LNCAP (cell line): ENCODE results near the gene PTPRT.

Source experiments
- TF ChIP-seq, protein P1 (sequence below): fragments of 450-650 bp; IDR thresholded peaks from 2 replicates; pipeline ENCODE4 v1.5.1; 2017; ENCODE audit warnings: mild to moderate bottlenecking

Gene PTPRT

DNA sequence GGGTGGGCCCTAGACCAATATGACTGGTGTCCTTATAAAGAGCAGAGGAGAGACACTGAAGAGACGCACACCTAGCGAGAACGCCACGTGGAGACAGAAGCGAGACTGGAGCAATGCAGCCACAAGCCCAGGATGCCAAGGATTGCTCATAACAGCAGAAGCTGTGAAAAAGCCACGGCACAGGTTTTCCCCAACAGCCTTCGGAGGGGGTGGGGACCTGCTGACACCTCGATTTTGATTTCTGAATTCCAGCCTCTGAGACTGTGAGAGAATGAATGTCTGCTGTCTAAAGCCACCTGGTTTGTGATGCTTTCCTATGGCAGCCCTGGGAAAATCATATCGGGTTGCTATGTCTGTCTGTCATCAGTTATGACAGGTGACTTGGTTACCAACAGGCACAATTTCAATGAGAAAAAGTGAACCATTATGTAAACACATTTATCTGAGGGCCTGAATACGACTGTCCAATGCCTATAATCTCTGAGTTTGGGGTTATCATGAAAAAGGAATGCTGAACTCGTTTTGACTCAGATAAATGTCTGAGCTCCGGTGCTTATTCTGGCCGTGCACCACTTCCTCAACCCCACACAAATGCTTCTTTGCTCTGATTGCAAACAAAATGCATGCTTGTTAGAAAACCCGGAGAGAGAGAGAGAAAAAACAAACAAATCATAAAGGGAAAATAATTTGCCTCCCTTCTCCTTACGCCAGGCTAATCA lies 769.7 kb downstream of the PTPRT start:
- TF ChIP-seq, protein P1, sequence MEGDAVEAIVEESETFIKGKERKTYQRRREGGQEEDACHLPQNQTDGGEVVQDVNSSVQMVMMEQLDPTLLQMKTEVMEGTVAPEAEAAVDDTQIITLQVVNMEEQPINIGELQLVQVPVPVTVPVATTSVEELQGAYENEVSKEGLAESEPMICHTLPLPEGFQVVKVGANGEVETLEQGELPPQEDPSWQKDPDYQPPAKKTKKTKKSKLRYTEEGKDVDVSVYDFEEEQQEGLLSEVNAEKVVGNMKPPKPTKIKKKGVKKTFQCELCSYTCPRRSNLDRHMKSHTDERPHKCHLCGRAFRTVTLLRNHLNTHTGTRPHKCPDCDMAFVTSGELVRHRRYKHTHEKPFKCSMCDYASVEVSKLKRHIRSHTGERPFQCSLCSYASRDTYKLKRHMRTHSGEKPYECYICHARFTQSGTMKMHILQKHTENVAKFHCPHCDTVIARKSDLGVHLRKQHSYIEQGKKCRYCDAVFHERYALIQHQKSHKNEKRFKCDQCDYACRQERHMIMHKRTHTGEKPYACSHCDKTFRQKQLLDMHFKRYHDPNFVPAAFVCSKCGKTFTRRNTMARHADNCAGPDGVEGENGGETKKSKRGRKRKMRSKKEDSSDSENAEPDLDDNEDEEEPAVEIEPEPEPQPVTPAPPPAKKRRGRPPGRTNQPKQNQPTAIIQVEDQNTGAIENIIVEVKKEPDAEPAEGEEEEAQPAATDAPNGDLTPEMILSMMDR = no peak

DNA sequence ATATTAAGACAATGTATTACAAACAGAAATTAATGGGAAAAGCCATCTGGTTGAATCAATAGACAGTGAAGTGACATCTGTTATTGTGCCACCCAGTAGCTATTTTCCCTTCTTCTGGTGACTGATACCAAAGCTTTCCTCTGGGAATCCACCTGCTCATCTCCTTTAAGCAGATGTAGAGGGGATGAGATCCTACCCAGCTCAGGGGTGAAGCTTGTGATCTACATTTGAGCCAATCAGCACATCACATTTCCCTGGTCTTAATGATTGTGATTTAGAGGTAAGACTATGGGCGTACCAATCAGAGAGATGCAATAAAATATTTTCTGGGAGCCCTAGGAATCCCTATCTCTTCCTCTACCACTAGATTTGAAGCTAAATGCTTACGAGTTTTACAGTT lies 782.9 kb downstream of the PTPRT start:
- TF ChIP-seq, protein P1 = no peak

DNA sequence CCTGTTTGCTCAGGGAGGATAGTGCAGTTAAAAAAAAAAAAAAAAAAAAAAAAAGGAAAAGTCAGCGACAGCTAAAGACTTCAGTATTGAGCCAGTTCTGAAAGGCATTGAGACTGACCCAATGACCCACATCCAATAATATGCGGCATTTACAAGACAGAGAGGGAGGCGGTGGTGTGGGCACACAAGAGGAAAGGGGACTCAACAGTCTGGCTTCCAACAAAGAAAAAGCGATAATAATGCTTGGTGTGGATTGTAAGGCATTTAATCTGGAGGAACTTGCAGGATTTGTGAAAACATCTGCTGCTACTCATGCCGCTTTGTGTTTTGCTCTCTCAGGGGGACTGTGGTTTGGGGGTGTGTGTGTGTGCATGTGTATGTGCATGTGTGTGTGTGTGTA lies 787.3 kb downstream of the PTPRT start:
- TF ChIP-seq, protein P1 = no peak

DNA sequence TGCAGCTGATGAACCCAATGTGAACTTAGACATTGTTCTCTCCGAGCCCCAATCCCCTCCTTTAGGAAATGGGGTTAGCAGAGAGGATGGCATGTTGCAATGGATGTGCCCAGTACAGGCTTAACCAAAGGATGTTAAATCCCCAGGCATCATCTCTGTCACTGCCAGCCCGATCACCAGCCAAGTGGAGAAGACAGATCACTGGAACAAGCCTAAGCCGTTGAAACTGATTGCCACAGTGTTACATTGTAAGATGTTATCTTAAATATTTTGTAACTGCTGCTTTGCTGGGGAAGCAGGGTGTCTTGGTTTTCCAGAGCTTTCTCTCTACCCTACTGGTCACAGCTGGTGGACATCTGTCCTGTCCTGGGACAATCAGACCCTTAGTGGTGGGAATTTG lies 788.1 kb downstream of the PTPRT start:
- TF ChIP-seq, protein P1 = no peak

DNA sequence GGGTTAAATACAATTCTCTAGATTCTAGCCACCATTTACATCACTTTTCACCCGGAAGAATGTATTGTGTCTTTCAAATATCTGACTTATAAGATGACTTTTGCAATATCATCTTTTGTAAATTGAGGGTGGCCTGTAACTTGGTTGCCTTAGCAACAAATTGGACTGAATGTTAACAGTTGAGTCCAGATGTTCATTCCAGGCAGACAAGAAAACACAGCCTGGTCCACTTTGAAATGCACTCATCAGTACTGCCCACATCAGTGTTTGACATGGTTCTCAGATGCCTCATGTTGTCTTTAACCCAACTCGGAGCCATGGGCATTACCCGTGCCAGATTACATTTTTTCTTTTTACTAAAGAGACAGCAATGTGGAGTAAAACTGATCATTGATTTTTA lies 789.9 kb downstream of the PTPRT start:
- TF ChIP-seq, protein P1 = no peak

DNA sequence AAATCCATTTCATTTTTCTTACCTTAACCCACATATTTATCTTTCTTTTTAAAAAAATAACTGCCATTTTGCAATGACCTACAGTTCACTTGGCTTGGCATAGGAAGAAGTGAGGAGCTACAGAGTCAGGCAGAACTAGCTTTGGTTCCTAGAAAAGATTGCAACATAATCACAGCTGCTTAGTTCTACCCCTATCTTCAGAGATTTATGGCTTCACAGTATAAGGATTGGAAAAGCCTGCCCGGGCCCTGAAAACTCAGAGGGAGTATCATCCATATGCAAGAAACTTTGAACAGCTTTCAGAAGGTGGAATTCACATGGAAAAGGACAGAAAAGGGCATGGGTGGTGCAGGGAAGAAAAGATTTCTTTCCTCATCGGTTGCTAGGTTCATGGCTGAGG lies 797.3 kb downstream of the PTPRT start:
- TF ChIP-seq, protein P1 = no peak

DNA sequence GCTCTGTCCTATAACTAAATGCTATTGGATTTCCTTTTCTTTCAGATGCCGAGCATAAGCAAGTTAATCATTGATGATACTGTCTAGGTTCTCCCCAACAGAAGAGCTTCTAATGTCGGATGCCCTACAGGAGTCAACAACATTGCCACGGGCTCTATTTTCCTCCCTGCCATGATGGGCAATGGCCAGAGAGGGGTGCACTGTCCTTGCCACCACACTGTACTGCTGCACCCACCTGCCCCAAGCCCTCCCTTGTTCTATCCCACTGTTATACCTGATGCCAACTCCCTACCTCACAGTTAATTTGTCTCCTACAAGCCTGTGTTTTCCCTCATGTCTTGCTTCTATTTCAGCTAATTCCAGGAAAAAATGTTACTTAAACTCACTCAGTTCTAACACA lies 797.9 kb downstream of the PTPRT start:
- TF ChIP-seq, protein P1 = no peak

DNA sequence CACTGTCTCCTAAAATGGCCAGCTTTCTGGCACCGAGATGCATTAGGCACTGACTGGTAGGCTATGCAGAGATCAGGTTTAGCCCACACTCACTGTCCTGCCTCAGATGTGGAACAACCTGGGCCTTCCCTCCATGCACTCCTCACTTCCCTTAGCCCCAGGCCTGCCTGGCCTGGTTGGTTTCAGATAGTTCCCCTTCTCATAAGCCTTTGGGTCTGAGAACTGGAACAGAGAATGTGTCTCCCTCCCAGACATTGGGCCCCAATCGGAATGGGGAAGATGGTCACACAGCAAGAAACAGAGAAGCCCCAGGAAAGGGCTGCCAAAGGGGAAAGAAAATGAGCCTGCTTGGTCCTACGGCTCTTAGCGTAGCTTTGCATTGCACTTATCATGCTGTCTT lies 809.4 kb downstream of the PTPRT start:
- TF ChIP-seq, protein P1 = no peak
